Muscle layer of duodenum (tissue), 2 donors: ENCODE measurements around the gene TUBGCP2.
"Not testable (repeated sequence)": the region's sequence is repeated elsewhere in the genome, so short reads cannot be mapped to it uniquely, and the experiment has no call there.

ENCODE experiments used
- H3K27ac ChIP-seq: one replicate; pipeline ENCODE4 v1.7.0; 2013; ENCODE audit warnings: mild to moderate bottlenecking, low read length
- H3K27me3 ChIP-seq: one replicate; pipeline ENCODE4 v1.7.0; 2013; ENCODE audit warnings: low read depth, mild to moderate bottlenecking, control low read depth, low read length
- H3K36me3 ChIP-seq, 2 donors: one replicate each; pipeline ENCODE4 v1.7.0; 2013; ENCODE audit warnings: low read length in 2 of 2, control low read depth in 1 of 2, mild to moderate bottlenecking in 1 of 2; ENCODE audit not compliant: insufficient read depth in 2 of 2, control insufficient read depth in 1 of 2
- H3K4me1 ChIP-seq, 2 donors: one replicate each; pipeline ENCODE4 v1.7.0; 2013; ENCODE audit warnings: low read length in 2 of 2, mild to moderate bottlenecking in 2 of 2, control low read depth in 1 of 2, moderate library complexity in 1 of 2; ENCODE audit not compliant: insufficient read depth in 2 of 2, control insufficient read depth in 1 of 2
- H3K4me3 ChIP-seq, 2 donors: one replicate each; pipeline ENCODE4 v1.7.0; 2013; ENCODE audit warnings: low read length in 2 of 2, low read depth in 1 of 2, mild to moderate bottlenecking in 1 of 2
- H3K9me3 ChIP-seq, 2 donors: one replicate each; pipeline ENCODE4 v1.7.0; 2013; ENCODE audit warnings: low read length in 2 of 2, control low read depth in 1 of 2, mild to moderate bottlenecking in 1 of 2; ENCODE audit not compliant: control insufficient read depth in 1 of 2
- donor health status: healthy.

TUBGCP2 gene

GRCh38 chr10:133237588-133238465 lies 70.8 kb downstream of the TUBGCP2 start, which contains the start of gene VENTX:
VENTX (plus strand) TSS chr10:133237855; CDS start chr10:133237915, 60 bp downstream.
- H3K4me3 ChIP-seq: peak within 1 kb of the TSS in 1 of 2 donors; percentile 45
- peaks cover 5% of the 10 kb centered on the region for H3K27me3 ChIP-seq
- H3K9me3 ChIP-seq: no peaks in the 10 kb centered on the region

GRCh38 chr10:133237241-133237587 lies 71.5 kb downstream of the TUBGCP2 start:
- Histone ChIP-seq H3K4me1 (peaks cover 0 to 30% of the 10 kb centered on the region in 2 donors), H3K27ac (no peak overlapping the region), H3K27me3 (peaks cover 6% of the 10 kb centered on the region), H3K4me3 (peak overlapping the region in 1 of 2 donors; percentile 45), H3K9me3 (no peaks in the 10 kb centered on the region), H3K36me3 (no peaks in the 10 kb centered on the region)

More at GRCh38 chr10:133237588-133238465, 70.8 kb downstream of the TUBGCP2 start, which contains the start of gene VENTX:
- no peak within 1 kb of the TSS for H3K27ac ChIP-seq
- H3K4me1 ChIP-seq: peaks cover 0 to 30% of the 10 kb centered on the region in 2 donors
- no peaks in the 10 kb centered on the region for H3K36me3 ChIP-seq

- Histone ChIP-seq H3K36me3 (no peaks in the 10 kb centered on the region), H3K4me1 (peaks cover 0 to 30% of the 10 kb centered on the region in 2 donors), H3K27me3 (peaks cover 9% of the 10 kb centered on the region), H3K4me3 (peak overlapping the region in 1 of 2 donors; percentile 45), H3K27ac (no peak overlapping the region), H3K9me3 (no peaks in the 10 kb centered on the region)
Measured at GRCh38 chr10:133236401-133237240, 72.1 kb downstream of the TUBGCP2 start.

GRCh38 chr10:133235932-133236331 lies 72.7 kb downstream of the TUBGCP2 start:
- Histone ChIP-seq H3K36me3 (no peaks in the 10 kb centered on the region), H3K27me3 (peaks cover 12% of the 10 kb centered on the region), H3K4me3 (peak overlapping the region in 1 of 2 donors; percentile 45), H3K4me1 (peaks cover 0 to 35% of the 10 kb centered on the region in 2 donors), H3K9me3 (no peaks in the 10 kb centered on the region), H3K27ac (no peak overlapping the region)

DNA sequence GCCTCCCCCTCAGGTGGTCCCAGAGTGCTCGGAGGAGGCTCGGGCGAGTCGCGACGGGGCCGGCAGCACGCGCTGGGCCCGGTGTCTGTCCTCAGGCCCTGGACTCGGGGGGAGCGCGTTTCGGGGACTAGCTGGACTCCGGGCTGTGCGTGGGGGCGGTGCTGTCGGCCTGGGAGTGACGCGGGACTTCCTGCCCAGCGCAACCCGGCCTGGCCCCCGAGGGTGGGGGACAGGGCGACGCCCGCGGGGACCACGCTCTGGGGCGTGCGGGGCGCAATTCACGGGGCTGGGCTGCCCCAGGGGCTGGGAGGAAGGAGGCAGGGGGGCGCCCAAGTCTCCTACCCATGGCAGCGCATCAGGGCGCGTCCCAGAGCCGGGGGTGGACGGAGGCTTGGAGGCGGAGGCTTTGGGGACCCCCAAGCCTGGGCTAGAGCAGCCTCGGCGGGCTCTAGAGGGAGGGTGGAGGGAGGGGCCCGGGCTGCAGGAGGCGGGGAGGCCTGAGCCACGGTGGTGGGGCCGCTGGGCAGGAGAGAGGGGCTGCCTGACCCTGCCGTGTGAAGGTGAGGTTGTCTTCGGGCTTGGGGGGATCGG lies 73.3 kb downstream of the TUBGCP2 start:
- Histone ChIP-seq H3K4me3 (peak overlapping the region in 1 of 2 donors; percentile 45), H3K36me3 (no peaks in the 10 kb centered on the region), H3K9me3 (no peaks in the 10 kb centered on the region), H3K4me1 (peaks cover 0 to 40% of the 10 kb centered on the region in 2 donors), H3K27ac (no peak overlapping the region), H3K27me3 (peaks cover 12% of the 10 kb centered on the region)

GRCh38 chr10:133234796-133235195 lies 73.9 kb downstream of the TUBGCP2 start:
- not testable (repeated sequence) for H3K36me3 ChIP-seq, H3K9me3 ChIP-seq, H3K4me3 ChIP-seq, H3K27ac ChIP-seq
- H3K4me1 ChIP-seq: peaks cover 0 to 41% of the 10 kb centered on the region in 2 donors
- peaks cover 12% of the 10 kb centered on the region for H3K27me3 ChIP-seq

DNA sequence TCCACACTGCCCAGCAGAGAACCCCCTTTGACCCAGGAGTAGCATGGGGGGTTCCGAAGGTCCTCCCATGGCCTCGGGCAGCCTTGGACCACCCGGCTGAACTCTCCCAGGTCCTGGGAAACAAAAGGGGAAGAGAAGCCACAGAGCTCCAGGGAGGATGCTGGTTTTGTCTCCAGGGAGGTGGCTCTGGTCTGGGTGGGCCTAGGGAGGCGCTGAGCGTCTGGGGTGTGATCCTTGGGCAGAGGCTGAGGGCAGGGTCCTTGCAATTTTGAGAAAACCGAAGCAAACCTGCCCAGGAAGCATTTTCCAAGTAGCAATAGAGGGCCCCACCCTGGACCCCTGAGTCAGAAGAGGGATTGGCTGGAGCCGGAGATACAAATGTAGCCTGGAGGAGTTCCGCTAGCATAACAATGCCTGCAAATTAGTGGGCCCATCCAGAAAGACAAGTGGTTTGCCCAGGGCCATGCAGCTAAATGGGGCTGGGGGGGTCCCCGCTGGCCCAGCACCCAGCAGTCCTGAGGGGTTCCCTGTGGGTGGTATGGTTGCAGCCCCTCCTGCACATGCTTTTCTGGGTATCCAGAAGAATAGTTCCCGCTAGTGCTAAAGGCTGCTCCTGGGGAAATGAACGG lies 76.6 kb downstream of the TUBGCP2 start:
- Histone ChIP-seq H3K27me3 (peaks cover 23% of the 10 kb centered on the region), H3K4me1 (peaks cover 0 to 30% of the 10 kb centered on the region in 2 donors), H3K36me3 (no peaks in the 10 kb centered on the region), H3K9me3 (no peaks in the 10 kb centered on the region), H3K4me3 (no peak overlapping the region), H3K27ac (no peak overlapping the region)

- peaks cover 23% of the 10 kb centered on the region for H3K27me3 ChIP-seq
- H3K9me3 ChIP-seq: no peaks in the 10 kb centered on the region
- no peak overlapping the region for H3K4me3 ChIP-seq
- H3K27ac ChIP-seq: no peak overlapping the region
- no peaks in the 10 kb centered on the region for H3K36me3 ChIP-seq
- H3K4me1 ChIP-seq: peaks cover 0 to 23% of the 10 kb centered on the region in 2 donors
Measured at GRCh38 chr10:133231244-133231945, 77.3 kb downstream of the TUBGCP2 start.

DNA sequence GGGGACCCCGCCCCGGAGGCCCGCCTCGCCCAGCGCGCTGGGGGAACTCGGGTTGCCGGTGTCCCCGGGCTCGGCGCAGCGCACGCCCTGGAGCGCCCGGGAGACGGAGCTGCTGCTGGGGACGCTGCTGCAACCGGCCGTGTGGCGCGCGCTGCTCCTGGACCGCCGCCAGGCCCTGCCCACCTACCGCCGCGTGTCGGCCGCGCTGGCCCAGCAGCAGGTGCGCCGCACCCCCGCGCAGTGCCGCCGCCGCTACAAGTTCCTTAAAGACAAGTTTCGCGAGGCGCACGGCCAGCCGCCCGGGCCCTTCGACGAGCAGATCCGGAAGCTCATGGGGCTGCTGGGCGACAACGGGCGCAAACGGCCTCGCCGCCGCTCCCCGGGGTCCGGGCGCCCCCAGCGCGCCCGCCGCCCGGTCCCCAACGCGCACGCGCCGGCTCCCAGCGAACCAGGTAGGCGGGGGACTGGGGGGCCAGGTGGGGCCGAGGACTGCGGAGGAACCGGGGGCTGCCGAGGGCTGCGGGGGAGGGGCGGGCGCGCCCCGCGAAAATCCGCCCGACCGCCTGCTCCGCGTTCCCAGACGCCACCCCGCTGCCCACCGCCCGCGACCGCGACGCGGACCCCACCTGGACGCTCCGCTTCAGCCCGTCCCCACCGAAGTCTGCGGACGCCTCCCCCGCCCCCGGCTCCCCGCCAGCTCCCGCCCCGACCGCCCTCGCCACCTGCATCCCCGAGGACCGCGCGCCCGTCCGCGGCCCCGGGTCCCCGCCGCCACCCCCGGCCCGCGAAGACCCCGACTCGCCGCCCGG lies 78.1 kb downstream of the TUBGCP2 start:
- Histone ChIP-seq H3K4me3 (no peak overlapping the region), H3K4me1 (peaks cover 0 to 15% of the 10 kb centered on the region in 2 donors), H3K9me3 (no peaks in the 10 kb centered on the region), H3K27ac (no peak overlapping the region), H3K36me3 (no peaks in the 10 kb centered on the region), H3K27me3 (peaks cover 23% of the 10 kb centered on the region)

- H3K4me1 ChIP-seq: peaks cover 0 to 11% of the 10 kb centered on the region in 2 donors
- no peaks in the 10 kb centered on the region for H3K36me3 ChIP-seq
- H3K27me3 ChIP-seq: peaks cover 23% of the 10 kb centered on the region
- no peak within 1 kb of the TSS for H3K27ac ChIP-seq
- no peak within 1 kb of the TSS for H3K4me3 ChIP-seq
- no peaks in the 10 kb centered on the region for H3K9me3 ChIP-seq
Measured at GRCh38 chr10:133230044-133230361, 78.7 kb downstream of the TUBGCP2 start, which contains the start of gene UTF1. UTF1 (plus strand) TSS chr10:133230217; CDS start chr10:133230289, 72 bp downstream.
